CD4-positive, alpha-beta T cell treated with Interleukin-6 at 100 ng/mL for 8 hours (primary cell): ENCODE results near the gene OR13H1.
"Not testable (repeated sequence)": the region's sequence is repeated elsewhere in the genome, so short reads cannot be mapped to it uniquely, and the experiment has no call there.

ENCODE experiments used
- DNase-seq: peaks from one replicate; pipeline ENCODE4 v3.0.0-alpha.2; 2020; ENCODE audit warnings: mixed read lengths, low spot score

The OR13H1 gene

GRCh38 chrX:131543774-131544173 is at the start of gene OR13H1:
Gene OR13H1, plus strand, starts transcription at chrX:131544074. Its CDS starts 0 bp downstream, at chrX:131544074.
- DNase-seq, result no peak

DNA sequence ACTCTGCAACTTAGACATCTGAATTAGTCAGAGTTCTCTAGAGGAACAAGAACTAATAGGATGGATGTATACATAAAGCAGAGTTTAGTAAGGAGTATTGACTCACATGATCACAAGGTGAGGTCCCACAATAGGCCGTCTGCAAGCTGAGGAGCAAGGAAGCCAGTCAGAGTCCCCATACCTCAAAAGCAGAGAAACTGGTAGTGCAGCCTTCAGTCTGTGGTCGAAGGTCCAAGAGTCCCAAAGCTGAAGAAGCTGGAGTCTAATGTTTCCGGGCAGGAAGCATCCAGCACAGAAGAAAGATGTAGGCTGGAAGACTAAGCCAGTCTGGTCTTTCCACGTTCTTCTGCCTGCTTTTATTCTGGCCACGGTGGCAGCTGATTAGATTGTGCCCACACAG is 42.3 kb upstream of the OR13H1 start:
- not testable (repeated sequence) for DNase-seq

GRCh38 chrX:131513159-131513914 is 30.5 kb upstream of the OR13H1 start:
- DNase-seq, result no peak

DNA sequence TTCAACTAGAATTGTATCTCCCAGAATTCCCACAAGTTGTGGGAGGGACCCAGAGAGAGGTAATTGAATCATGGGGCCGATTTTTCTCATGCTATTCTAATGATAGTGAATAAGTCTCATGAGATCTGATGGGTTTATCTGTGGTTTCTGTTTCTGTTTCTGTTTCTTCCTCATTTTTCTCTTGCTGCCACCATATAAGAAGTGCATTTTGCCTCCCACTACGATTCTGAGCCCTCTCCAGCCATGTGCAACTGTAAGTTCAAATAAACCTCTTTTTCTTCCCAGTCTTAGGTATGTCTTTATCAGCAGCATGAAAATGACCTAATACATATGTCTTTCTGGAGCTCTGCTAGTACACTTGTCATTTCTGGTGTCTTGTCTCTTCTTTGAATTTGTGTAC is 22.1 kb upstream of the OR13H1 start:
- DNase-seq, result no peak

DNA sequence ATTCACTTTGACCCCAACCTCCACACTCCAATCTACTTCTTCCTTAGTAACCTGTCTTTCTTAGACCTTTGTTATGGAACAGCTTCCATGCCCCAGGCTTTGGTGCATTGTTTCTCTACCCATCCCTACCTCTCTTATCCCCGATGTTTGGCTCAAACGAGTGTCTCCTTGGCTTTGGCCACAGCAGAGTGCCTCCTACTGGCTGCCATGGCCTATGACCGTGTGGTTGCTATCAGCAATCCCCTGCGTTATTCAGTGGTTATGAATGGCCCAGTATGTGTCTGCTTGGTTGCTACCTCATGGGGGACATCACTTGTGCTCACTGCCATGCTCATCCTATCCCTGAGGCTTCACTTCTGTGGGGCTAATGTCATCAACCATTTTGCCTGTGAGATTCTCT is 344 bp downstream of the OR13H1 start:
- no peak for DNase-seq

DNA sequence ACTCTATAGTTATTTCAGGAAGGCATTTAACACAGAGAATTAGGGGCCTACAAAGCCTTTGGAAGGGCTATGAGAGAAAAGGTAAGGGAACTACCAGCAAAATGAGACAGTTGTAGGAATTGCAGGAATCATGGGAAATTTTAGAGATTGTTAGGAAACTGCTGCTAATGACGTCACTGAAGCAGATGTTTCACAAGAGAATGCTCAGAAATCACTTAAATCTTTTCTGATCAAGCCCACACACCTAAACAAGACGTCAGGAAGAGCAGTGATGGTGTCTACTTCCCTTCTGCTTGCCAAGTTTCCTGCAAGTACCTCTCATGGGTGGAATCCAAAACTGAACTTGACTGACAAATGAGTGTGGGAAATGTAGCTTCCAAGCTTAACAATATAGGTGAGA is 5.1 kb downstream of the OR13H1 start:
- DNase-seq, result no peak

DNA sequence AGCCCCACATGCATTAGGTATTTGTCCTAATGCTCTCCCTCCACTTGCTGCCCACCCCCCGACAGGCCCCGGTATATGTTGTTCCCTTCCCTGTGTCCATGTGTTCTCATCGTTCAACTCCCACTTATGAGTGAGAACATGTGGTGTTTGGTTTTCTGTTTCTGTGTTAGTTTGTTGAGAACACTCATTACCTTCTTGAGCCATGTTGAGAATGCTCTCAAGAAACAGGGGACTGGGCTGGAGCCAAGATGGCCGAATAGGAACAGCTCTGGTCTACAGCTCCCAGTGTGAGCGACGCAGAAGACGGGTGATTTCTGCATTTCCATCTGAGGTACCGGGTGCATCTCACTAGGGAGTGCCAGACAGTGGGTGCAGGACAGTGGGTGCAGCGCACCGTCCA is 8.6 kb downstream of the OR13H1 start:
- not testable (repeated sequence) for DNase-seq

DNA sequence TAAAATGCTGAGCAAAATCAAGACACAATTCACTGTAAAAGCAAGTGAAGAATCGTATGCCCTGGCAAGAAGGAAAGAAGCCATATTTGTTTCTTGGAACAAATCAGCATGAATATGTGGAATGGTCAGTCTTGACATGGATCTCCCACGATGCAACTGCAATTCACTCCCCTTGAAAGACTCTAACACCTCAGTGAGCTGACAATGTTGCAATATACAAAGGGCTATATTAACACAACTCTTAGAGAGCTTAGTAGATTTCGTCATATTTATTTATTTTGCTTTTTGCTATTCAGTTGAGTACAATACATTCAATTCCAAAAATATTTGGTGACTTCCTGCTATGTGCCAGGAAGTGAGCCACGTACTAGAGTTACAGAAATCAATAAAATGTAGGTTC is 14.7 kb downstream of the OR13H1 start:
- no peak for DNase-seq

DNA sequence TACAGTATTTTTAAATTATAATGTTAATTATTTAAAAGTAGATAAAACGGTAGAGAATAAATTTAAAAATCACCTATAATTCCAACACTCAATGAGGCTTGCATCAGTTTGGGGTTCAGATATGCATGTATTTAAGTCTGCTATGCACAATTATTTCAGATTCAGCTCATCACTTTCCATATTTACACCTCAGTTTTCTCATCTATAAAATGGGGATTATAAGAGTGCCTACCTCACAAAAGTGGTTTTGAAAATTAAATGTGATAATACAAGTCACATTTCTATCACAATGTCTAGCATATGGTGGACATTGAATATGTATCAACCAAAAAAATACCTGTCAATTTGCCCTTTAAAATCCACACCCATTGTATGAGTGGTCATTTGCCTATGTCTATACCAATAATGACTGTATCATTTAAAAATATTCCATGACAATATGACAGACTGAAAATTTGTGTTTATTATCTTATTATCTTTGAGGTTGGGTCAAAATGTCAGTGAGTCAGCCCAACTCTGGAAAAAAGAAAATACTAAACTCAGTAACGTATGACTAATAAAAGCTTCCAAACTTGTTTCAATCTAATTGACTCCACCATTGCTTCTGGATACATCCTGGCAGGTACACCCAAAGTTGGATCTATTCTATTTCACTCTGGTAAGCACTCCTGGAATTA is 20.8 kb downstream of the OR13H1 start:
- no peak for DNase-seq

GRCh38 chrX:131565909-131566308 is 22.0 kb downstream of the OR13H1 start:
- DNase-seq, result no peak

DNA sequence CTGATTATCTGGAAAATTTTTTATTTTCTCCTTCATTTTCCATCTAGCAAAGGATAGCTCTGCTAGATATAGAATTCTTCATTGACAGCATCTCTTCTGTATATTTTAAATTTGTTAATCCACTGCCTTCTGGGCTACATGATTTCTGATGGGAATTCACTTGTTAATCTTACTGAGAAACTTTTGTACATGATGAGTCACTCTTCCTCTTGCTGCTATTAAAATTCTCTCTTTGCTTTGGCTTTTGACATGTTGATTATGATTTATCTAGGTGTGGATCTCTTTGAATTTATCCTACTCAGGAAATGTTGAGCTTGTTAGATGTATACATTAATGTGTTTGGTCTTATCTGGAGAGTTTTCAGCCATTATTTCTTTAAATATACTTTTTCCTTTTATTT is 27.5 kb downstream of the OR13H1 start:
- no peak for DNase-seq

DNA sequence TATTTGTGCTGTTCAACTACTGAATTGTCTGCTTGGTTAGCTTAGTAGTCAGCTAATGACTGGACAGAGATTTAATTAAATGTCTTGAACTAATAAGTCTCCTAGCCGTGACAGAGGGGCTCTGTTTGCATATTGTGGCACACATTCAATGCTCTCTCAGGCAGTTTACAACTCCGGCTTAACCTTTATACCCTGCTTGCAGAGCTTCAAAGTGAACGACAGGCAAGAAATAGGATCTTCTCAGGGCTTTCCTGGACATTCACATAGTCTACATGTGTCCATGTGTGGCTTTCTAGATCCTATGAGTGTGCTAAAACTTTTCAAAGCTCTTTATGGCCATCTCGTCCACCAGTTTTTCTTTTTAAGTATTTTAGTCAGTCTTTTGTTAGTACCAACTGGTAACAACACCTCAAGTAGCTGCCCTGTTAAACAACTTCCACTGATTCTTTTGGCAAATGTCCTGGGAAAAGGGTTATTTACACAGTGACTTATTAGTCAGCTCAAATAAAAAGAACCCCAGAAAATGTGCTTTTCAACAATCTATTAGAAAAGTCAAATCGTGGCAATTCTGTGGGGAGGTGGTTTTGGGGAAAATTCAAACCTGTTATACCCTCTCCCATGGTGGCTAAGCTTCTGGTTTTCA is 28.6 kb downstream of the OR13H1 start:
- no peak for DNase-seq

DNA sequence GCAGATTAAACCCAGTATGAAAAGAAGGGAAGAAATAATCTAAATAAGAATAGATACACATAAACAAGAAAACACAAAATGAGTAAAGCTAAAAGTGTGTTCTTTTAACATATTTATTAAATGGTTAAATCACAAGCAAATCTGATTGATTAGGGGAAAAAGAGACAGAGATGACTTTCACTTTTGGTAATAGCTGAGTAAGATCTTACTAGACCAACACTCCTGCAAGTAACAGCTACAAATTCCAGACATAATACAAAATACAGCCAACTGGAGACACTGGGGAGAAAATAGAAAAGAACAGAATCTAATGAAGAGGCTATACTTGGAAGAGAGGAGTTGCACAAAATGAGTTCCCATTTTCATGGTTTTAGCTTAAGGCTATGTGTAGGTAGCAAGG is 33.5 kb downstream of the OR13H1 start:
- DNase-seq, result no peak

GRCh38 chrX:131577999-131578734 is 34.3 kb downstream of the OR13H1 start:
- no peak for DNase-seq

DNA sequence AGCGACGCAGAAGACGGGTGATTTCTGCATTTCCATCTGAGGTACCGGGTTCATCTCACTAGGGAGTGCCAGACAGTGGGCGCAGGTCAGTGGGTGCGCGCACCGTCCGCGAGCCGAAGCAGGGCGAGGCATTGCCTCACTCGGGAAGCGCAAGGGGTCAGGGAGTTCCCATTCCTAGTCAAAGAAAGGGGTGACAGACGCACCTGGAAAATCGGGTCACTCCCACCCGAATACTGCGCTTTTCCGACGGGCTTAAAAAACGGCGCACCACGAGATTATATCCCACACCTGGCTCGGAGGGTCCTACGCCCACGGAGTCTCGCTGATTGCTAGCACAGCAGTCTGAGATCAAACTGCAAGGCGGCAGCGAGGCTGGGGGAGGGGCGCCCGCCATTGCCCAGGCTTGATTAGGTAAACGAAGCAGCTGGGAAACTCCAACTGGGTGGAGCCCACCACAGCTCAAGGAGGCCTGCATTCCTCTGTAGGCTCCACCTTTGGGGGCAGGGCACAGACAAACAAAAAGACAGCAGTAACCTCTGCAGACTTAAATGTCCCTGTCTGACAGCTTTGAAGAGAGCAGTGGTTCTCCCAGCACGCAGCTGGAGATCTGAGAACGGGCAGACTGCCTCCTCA is 35.0 kb downstream of the OR13H1 start:
- not testable (repeated sequence) for DNase-seq

GRCh38 chrX:131588995-131589394 is 45.1 kb downstream of the OR13H1 start:
- DNase-seq, result no peak
